8988T (cell line): ENCODE measurements around the gene ALPI.

ENCODE experiments used
- DNase-seq: peaks from one replicate; pipeline ENCODE4 v3.0.0; 2011

Gene ALPI

DNA sequence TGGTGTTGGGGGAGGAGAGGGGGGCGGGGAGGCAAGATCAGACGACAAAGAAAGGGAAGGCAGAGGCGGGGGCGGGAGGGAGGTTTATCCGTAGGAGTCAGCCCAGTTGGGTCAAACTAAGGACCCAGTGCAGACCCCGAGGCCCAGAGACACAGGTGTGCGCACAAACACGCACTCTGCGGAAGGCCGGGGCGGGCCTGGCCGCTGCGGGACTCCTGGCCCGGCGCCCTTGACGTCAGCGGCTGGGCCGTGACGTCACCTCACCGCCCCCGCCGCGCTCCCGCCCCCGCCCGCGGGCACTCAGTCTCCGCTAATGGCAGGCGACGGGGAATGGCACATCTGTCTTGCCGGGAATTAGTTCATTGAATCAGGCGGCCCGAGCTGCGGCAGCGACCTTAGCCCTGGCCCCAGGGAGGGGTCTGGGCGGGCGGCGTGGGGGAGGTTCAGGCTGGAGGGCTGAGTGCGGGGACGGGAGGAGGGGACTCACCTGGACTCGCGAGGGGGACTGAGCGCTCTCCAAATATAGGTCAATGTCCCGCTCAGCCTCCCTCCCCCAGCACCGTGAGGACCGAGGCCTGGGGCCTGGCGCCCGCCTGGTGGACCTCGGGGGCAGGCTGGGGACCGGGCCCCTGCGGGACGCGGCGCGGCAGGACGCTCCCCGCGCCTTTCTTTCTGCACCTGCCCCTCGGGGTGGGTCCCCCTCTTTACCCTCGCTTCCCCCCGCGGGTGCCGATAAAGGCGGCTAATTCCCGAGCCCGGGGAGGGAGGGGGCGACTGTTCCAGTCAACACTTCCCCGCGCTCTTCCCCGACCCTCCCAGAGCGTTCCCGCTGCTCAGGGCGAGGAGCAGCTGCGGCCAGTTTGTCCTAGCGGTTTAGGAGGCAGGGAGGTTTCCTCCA, 47.2 kb downstream of the ALPI start:
- no peak for DNase-seq

GRCh38 chr2:232503809-232504323, 47.9 kb downstream of the ALPI start:
- no peak for DNase-seq

GRCh38 chr2:232504438-232504837, 48.5 kb downstream of the ALPI start:
- DNase-seq = no peak

DNA sequence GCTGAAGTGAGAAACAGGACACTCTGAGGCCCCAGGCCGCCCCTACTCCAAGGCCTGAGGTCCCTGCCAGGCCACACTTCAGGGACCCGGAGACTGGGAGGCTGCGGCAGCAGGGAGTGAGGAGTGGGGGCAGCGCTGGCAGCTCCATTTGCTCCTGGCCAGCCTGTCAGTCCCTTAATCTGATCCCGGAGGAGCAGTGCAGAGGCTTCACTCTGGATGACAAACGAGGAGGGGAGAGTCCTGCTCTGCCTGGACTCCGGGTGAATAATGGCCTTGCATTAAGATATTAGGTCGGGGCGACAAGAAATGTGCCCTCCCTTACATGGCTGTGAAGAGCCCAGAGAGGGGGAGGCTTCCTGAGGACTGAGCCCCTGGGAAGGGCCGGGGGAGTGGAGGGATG, 49.9 kb downstream of the ALPI start:
- no peak for DNase-seq

GRCh38 chr2:232506709-232507108, 50.8 kb downstream of the ALPI start:
- no peak for DNase-seq

DNA sequence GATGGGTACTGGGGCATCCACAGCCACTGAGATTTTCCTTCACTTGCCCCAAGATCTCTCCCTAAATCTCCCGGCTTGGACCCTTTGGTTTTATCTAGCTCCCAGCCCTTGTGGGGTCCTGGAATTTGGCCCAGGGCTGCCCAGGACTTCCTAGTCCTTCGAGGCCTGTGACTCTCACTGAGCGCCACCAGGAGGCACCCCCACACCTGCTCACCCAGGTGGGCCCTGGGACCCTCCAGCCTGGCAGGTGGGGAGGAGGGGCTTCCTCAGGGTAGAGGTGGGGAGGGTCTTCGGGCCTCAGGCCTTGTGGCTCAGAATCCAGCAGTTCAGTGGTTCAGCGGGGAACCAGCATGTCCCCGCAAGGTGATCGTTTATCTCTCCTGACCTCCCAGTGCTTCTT, 52.3 kb downstream of the ALPI start:
- DNase-seq = no peak
